H9 (cell line): Measurements from ENCODE around the gene TTC13. TPM values are rescaled to one million over a fixed set of nuclear protein-coding genes. Genes with fewer than 3 reads are reported as not detected.
"Not testable (repeated sequence)": the region's sequence is repeated elsewhere in the genome, so short reads cannot be mapped to it uniquely, and the experiment has no call there.

ENCODE experiments used
- DNase-seq: peaks from one replicate; pipeline ENCODE4 v3.0.0-alpha.2; 2017
- H2AFZ ChIP-seq: one replicate; pipeline ENCODE4 v1.6.1; 2013; ENCODE audit warnings: mild to moderate bottlenecking, low read length, control low read depth, moderate library complexity
- H2AK5ac ChIP-seq: 2 replicates; pipeline ENCODE4 v1.6.1; 2013; ENCODE audit warnings: low read length, control low read depth, mixed read lengths; ENCODE audit not compliant: insufficient read length
- H2BK120ac ChIP-seq: one replicate; pipeline ENCODE4 v1.6.1; 2013; ENCODE audit warnings: low read depth, mild to moderate bottlenecking, low read length, control low read depth, inconsistent platforms; ENCODE audit not compliant: poor library complexity, severe bottlenecking
- H2BK12ac ChIP-seq: 2 replicates; pipeline ENCODE4 v1.6.1; 2013; ENCODE audit warnings: low read length, control low read depth, mixed read lengths, low read depth; ENCODE audit not compliant: insufficient read length
- H2BK15ac ChIP-seq: 2 replicates; pipeline ENCODE4 v1.6.1; 2013; ENCODE audit warnings: low read depth, low read length, control low read depth
- H2BK20ac ChIP-seq: one replicate; pipeline ENCODE4 v1.6.1; 2013; ENCODE audit warnings: low read depth, mild to moderate bottlenecking, low read length, control low read depth, inconsistent platforms; ENCODE audit not compliant: poor library complexity, severe bottlenecking
- H2BK5ac ChIP-seq: 2 replicates; pipeline ENCODE4 v1.6.1; 2013; ENCODE audit warnings: low read length, control low read depth, mixed read lengths; ENCODE audit not compliant: insufficient read length
- H3K14ac ChIP-seq: 2 replicates; pipeline ENCODE4 v1.6.1; 2013; ENCODE audit warnings: low read length, control low read depth; ENCODE audit not compliant: insufficient read depth
- H3K18ac ChIP-seq: 2 replicates; pipeline ENCODE4 v1.6.1; 2013; ENCODE audit warnings: low read depth, mild to moderate bottlenecking, mixed read lengths, low read length, control low read depth; ENCODE audit not compliant: insufficient read length
- H3K23ac ChIP-seq: 2 replicates; pipeline ENCODE4 v1.6.1; 2013; ENCODE audit warnings: low read length, control low read depth, mixed read lengths, low read depth; ENCODE audit not compliant: insufficient read length
- H3K23me2 ChIP-seq: 2 replicates; pipeline ENCODE4 v1.6.1; 2013; ENCODE audit warnings: low read depth, mild to moderate bottlenecking, mixed read lengths, low read length, control low read depth; ENCODE audit not compliant: insufficient read length, poor library complexity, severe bottlenecking
- H3K27ac ChIP-seq: 2 replicates; pipeline ENCODE4 v1.5.1; 2013; ENCODE audit warnings: low read length, control low read depth, mixed read lengths, low read depth; ENCODE audit not compliant: insufficient read length
- H3K27me3 ChIP-seq: 2 replicates; pipeline ENCODE4 v1.6.1; 2013; ENCODE audit warnings: low read length, control low read depth, inconsistent platforms; ENCODE audit not compliant: insufficient read depth
- H3K4ac ChIP-seq: 2 replicates; pipeline ENCODE4 v1.6.1; 2013; ENCODE audit warnings: low read depth, mild to moderate bottlenecking, control low read depth, inconsistent platforms, low read length, moderate library complexity
- H3K4me1 ChIP-seq: 2 replicates; pipeline ENCODE4 v1.6.1; 2013; ENCODE audit warnings: low read length, control low read depth, inconsistent platforms; ENCODE audit not compliant: insufficient read depth
- H3K4me2 ChIP-seq: 2 replicates; pipeline ENCODE4 v1.6.1; 2013; ENCODE audit warnings: low read length, control low read depth, mixed read lengths; ENCODE audit not compliant: insufficient read length, insufficient read depth
- H3K56ac ChIP-seq: 2 replicates; pipeline ENCODE4 v1.6.1; 2013; ENCODE audit warnings: low read depth, mild to moderate bottlenecking, mixed read lengths, low read length, control low read depth; ENCODE audit not compliant: insufficient read length
- H3K79me1 ChIP-seq: 2 replicates; pipeline ENCODE4 v1.6.1; 2013; ENCODE audit warnings: low read depth, mild to moderate bottlenecking, moderate library complexity, low read length, control low read depth, inconsistent platforms; ENCODE audit not compliant: insufficient read depth, poor library complexity, severe bottlenecking
- H3K79me2 ChIP-seq: 2 replicates; pipeline ENCODE4 v1.6.1; 2013; ENCODE audit warnings: low read length, control low read depth, inconsistent platforms; ENCODE audit not compliant: insufficient read depth
- H3K9ac ChIP-seq: 2 replicates; pipeline ENCODE4 v1.6.1; 2013; ENCODE audit warnings: low read length, control low read depth, mixed read lengths; ENCODE audit not compliant: insufficient read length; ENCODE audit errors: extremely low read depth
- H3K9me3 ChIP-seq: one replicate; pipeline ENCODE4 v1.6.1; 2013; ENCODE audit warnings: low read depth, low read length, inconsistent platforms; ENCODE audit not compliant: control insufficient read depth
- H3T11ph ChIP-seq: one replicate; pipeline ENCODE4 v1.6.1; 2013; ENCODE audit warnings: mild to moderate bottlenecking, low read length, control low read depth, inconsistent platforms
- H4K20me1 ChIP-seq: one replicate; pipeline ENCODE4 v1.6.1; 2013; ENCODE audit not compliant: control insufficient read depth, insufficient read length, insufficient read depth
- H4K5ac ChIP-seq: 2 replicates; pipeline ENCODE4 v1.6.1; 2013; ENCODE audit warnings: low read depth, mild to moderate bottlenecking, mixed read lengths, low read length, control low read depth; ENCODE audit not compliant: insufficient read length
- H4K8ac ChIP-seq: replicated peaks from 2 replicates; pipeline ENCODE4 v1.6.1; 2013; ENCODE audit warnings: low read length, control low read depth, mixed read lengths, low read depth; ENCODE audit not compliant: insufficient read length
- H4K91ac ChIP-seq: 2 replicates; pipeline ENCODE4 v1.6.1; 2013; ENCODE audit warnings: low read depth, mild to moderate bottlenecking, moderate library complexity, mixed read lengths, low read length, control low read depth; ENCODE audit not compliant: insufficient read length
- H3K27ac Mint-ChIP-seq, 3 experiments: 2 replicates in 2 of 3; 3 replicates in 1 of 3; pipeline ENCODE4 v1.8.0; 2020 to 2021; ENCODE audit warnings: mixed read lengths in 3 of 3, mild to moderate bottlenecking in 1 of 3, moderate library complexity in 1 of 3
- H3K27me3 Mint-ChIP-seq: 2 replicates; pipeline ENCODE4 v1.8.0; 2021; ENCODE audit warnings: low read depth, mild to moderate bottlenecking, moderate library complexity, mixed read lengths
- H3K36me3 Mint-ChIP-seq, 3 experiments: 2 replicates in 2 of 3; 3 replicates in 1 of 3; pipeline ENCODE4 v1.8.0; 2020 to 2021; ENCODE audit warnings: low read depth in 3 of 3, mixed read lengths in 3 of 3; ENCODE audit not compliant: insufficient read depth in 1 of 3
- H3K4me1 Mint-ChIP-seq, 2 experiments: 2 replicates each; pipeline ENCODE4 v1.8.0; 2020; ENCODE audit warnings: mixed read lengths in 2 of 2
- H3K4me3 Mint-ChIP-seq, 2 experiments: 2 replicates in 1 of 2; 3 replicates in 1 of 2; pipeline ENCODE4 v1.8.0; 2020 to 2021; ENCODE audit warnings: mild to moderate bottlenecking in 2 of 2, mixed read lengths in 2 of 2, moderate library complexity in 1 of 2
- H3K9me3 Mint-ChIP-seq, 2 experiments: 2 replicates in 1 of 2; 3 replicates in 1 of 2; pipeline ENCODE4 v1.8.0; 2020; ENCODE audit warnings: mild to moderate bottlenecking in 2 of 2, mixed read lengths in 2 of 2, moderate library complexity in 1 of 2
- WGBS: extraction: QIAGEN DNeasy Blood & Tissue Kit; methylation state at CpG from one replicate; pipeline ENCODE4 v1.1.7; 2013; ENCODE audit warnings: missing lambda C conversion rate, low lambda C conversion rate, mixed read lengths; ENCODE audit not compliant: insufficient read length; ENCODE audit errors: extremely low coverage; 5-methylcytosine and 5-hydroxymethylcytosine counted together
- total RNA-seq: library from RNA; stranded (reverse); gene quantifications from 2 replicates; pipeline ENCODE4 v1.2.1, GENCODE V29; 2021
- TF ChIP-seq, protein P1 (sequence below): fragments of 200-600 bp; sonication (generic); conservative IDR thresholded peaks from 3 replicates; pipeline ENCODE4 v1.8.0; 2021; ENCODE audit warnings: antibody characterized with exemption, mild to moderate bottlenecking

TTC13 gene
- total RNA-seq, 1 experiment from 2014 or later = 7.6 TPM

GRCh38 chr1:230985711-230986110, 7.0 kb upstream of the TTC13 start:
- no peaks in the 10 kb centered on the region; a peak in 1 of 5 replicates for H3K9me3 Mint-ChIP-seq

DNA sequence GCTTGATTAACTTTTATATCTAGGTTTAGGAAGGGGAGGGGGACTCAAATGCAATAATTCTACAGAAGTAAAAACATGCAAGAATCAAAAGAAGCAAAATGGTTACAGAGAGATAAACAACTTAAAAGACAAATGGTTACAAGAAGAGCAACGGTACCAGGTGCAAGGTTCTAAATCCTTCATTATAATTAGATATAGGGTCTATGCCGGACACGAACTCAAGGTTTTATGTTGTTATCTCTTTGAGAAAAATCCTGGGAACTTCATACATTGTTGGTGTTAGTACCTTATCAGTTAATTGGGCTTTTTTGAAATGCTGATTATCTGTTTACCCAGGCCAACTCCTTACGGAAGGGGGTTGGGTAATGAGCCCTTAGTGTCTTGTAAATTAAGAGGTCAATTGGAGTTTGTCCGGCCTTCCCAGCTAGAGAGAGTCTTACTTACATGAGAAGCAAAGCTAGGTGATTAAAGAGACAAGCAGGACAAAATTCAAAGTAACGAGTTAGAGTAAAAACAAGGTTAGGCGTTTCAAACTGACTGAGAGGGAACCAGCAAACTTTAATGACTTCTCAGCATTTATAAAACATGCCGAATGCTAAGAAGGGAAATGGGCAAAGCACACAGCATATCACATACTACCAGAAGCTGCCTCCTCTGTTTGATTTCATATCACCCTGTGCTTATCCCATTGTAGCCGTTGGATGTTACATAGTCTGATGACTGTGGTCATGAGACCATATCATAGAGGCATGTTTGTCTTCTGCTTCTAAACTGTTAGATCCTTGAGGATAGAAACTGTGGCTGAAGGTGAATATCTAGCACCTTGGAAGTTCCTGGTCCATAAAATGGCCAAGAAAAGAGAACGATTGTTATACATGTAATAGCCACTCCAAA, 6.2 kb upstream of the TTC13 start:
- H3K56ac ChIP-seq, H3K79me1 ChIP-seq, H3K9ac ChIP-seq, H3K9me3 ChIP-seq, H3K14ac ChIP-seq, H4K5ac ChIP-seq, H3K18ac ChIP-seq, H2BK120ac ChIP-seq, H3K4me1 ChIP-seq, H3K27ac ChIP-seq, H4K8ac ChIP-seq, H2BK5ac ChIP-seq, H3K23ac ChIP-seq, H3K4me2 ChIP-seq, H3K4ac ChIP-seq, H2BK15ac ChIP-seq, H4K20me1 ChIP-seq, H3K36me3 Mint-ChIP-seq, H2BK20ac ChIP-seq, H2AK5ac ChIP-seq, H3K27ac Mint-ChIP-seq, H3T11ph ChIP-seq, H2BK12ac ChIP-seq, H3K9me3 Mint-ChIP-seq, H4K91ac ChIP-seq, H3K23me2 ChIP-seq, H3K79me2 ChIP-seq, H2AFZ ChIP-seq: not testable (repeated sequence)
- peaks cover 66% of the 10 kb centered on the region for H3K27me3 ChIP-seq
- Mint-ChIP-seq H3K4me1 (peaks cover 17 to 27% of the 10 kb centered on the region in 2 experiments), H3K4me3 (peak overlapping the region in 1 of 2 experiments; percentile 41; a peak in 1 of 5 replicates), H3K27me3 (peaks cover 10% of the 10 kb centered on the region)
- peak; percentile 40 for DNase-seq
- WGBS = no CpG with 5 or more reads among the region's 10 CpGs

More at GRCh38 chr1:230985711-230986110, 7.0 kb upstream of the TTC13 start:
- H2AFZ ChIP-seq = no peak overlapping the region
- H2BK15ac ChIP-seq = no peak overlapping the region
- TF ChIP-seq, protein P1, sequence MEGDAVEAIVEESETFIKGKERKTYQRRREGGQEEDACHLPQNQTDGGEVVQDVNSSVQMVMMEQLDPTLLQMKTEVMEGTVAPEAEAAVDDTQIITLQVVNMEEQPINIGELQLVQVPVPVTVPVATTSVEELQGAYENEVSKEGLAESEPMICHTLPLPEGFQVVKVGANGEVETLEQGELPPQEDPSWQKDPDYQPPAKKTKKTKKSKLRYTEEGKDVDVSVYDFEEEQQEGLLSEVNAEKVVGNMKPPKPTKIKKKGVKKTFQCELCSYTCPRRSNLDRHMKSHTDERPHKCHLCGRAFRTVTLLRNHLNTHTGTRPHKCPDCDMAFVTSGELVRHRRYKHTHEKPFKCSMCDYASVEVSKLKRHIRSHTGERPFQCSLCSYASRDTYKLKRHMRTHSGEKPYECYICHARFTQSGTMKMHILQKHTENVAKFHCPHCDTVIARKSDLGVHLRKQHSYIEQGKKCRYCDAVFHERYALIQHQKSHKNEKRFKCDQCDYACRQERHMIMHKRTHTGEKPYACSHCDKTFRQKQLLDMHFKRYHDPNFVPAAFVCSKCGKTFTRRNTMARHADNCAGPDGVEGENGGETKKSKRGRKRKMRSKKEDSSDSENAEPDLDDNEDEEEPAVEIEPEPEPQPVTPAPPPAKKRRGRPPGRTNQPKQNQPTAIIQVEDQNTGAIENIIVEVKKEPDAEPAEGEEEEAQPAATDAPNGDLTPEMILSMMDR = no peak
- no peak overlapping the region for H3K18ac ChIP-seq
- no peak overlapping the region for H4K91ac ChIP-seq
- H2BK12ac ChIP-seq = no peak overlapping the region
- H2BK120ac ChIP-seq = no peak overlapping the region
- H4K20me1 ChIP-seq = no peaks in the 10 kb centered on the region
- no peak overlapping the region for H2BK20ac ChIP-seq
- H3K4me1 Mint-ChIP-seq = peaks cover 14 to 24% of the 10 kb centered on the region in 2 experiments
- DNase-seq = no peak
- H3K79me1 ChIP-seq = no peaks in the 10 kb centered on the region
- H3K23ac ChIP-seq = no peak overlapping the region
- no peak overlapping the region for H3K14ac ChIP-seq
- no peak overlapping the region for H3K27ac ChIP-seq
- peaks cover 0 to 5% (median 5%) of the 10 kb centered on the region in 3 experiments; a peak in 4 of 7 replicates for H3K36me3 Mint-ChIP-seq
- H3K4me2 ChIP-seq = no peak overlapping the region
- H3K4ac ChIP-seq = no peak overlapping the region
- H3K56ac ChIP-seq = no peak overlapping the region
- H3K9ac ChIP-seq = no peak overlapping the region
- H4K8ac ChIP-seq = no peak overlapping the region
- H4K5ac ChIP-seq = no peak overlapping the region
- no peak overlapping the region for H2AK5ac ChIP-seq
- no peaks in the 10 kb centered on the region for H3K9me3 ChIP-seq
- H3K23me2 ChIP-seq = no peaks in the 10 kb centered on the region
- H2BK5ac ChIP-seq = no peak overlapping the region
- peaks cover 16% of the 10 kb centered on the region for H3K27me3 Mint-ChIP-seq
- H3K27me3 ChIP-seq = peaks cover 63% of the 10 kb centered on the region
- 0 out of 2 replicates have a peak, but pooled peaks cover 2% of the 10 kb centered on the region for H3K4me1 ChIP-seq
- no peak overlapping the region for H3K27ac Mint-ChIP-seq
- no peaks in the 10 kb centered on the region for H3K79me2 ChIP-seq
- no peak overlapping the region for H3K4me3 Mint-ChIP-seq
- H3T11ph ChIP-seq = no peak overlapping the region
- no CpG with 5 or more reads among the region's 6 CpGs for WGBS
